T-cell (primary cell): Measurements from ENCODE around the gene ATP5F1C. TPM values are rescaled to one million over a fixed set of nuclear protein-coding genes. Genes with fewer than 3 reads are reported as not detected.
A peak's percentile ranks its signal among the peaks of the same experiment; 100 is the strongest.
"Not testable (repeated sequence)": the region's sequence is repeated elsewhere in the genome, so short reads cannot be mapped to it uniquely, and the experiment has no call there.

Experiments used
- ATAC-seq, 4 experiments: fragments of 200-7000 bp in 3 of 4; fragments of 150-1000 bp in 1 of 4; cut with Tn5 transposase; replicated peaks in 1 of 4; 1 replicate in 3 of 4; 2 replicates in 1 of 4; pipeline ENCODE4 v1.10.0; 2021; ENCODE audit warnings: moderate library complexity in 3 of 4, mild to moderate bottlenecking in 2 of 4, moderate number of reproducible peaks in 1 of 4
- CTCF ChIA-PET, 2 donors: fragments of 300-600 bp; sonication (Branson Sonifier 250); formaldehyde crosslinking; loops; one replicate each; lab custom pipeline; 2022; ENCODE audit warnings: antibody characterized with exemption in 2 of 2; lab: Charles Lee
- POLR2A ChIA-PET, 2 donors: fragments of 300-600 bp; sonication (Branson Sonifier 250); formaldehyde crosslinking; loops; one replicate each; lab custom pipeline; 2022; ENCODE audit warnings: antibody characterized with exemption in 2 of 2; lab: Charles Lee
- DNase-seq, 35 experiments: peaks; one replicate each; pipeline versions ENCODE4 v3.0.0 to v3.0.0-alpha.2; 2013 to 2023
- H3K27ac ChIP-seq: one replicate; pipeline ENCODE4 v1.5.1; 2013; ENCODE audit warnings: low read length
- H3K27me3 ChIP-seq, 2 experiments: replicated peaks in 1 of 2; 1 replicate in 1 of 2; 2 replicates in 1 of 2; pipeline versions ENCODE4 v1.6.1 to v1.7.0; 2013; ENCODE audit warnings: low read length in 1 of 2, mixed read lengths in 1 of 2; ENCODE audit not compliant: control insufficient read depth in 2 of 2, insufficient read depth in 2 of 2; ENCODE audit errors: extremely low read depth in 1 of 2
- H3K36me3 ChIP-seq, 2 donors: 1 replicate in 1 of 2; 2 replicates in 1 of 2; pipeline versions ENCODE4 v1.6.1 to v1.7.0; 2013; ENCODE audit warnings: low read length in 1 of 2; ENCODE audit not compliant: control insufficient read depth in 2 of 2, insufficient read depth in 1 of 2; ENCODE audit errors: extremely low read depth in 1 of 2
- H3K4me1 ChIP-seq, 2 experiments: 1 replicate in 1 of 2; 2 replicates in 1 of 2; pipeline versions ENCODE4 v1.6.1 to v1.7.0; 2013; ENCODE audit warnings: low read length in 2 of 2, mixed read lengths in 1 of 2; ENCODE audit not compliant: insufficient read depth in 2 of 2, control insufficient read depth in 1 of 2; ENCODE audit errors: extremely low read depth in 1 of 2
- H3K4me3 ChIP-seq, 2 donors: 1 replicate in 1 of 2; 2 replicates in 1 of 2; pipeline versions ENCODE4 v1.5.1 to v1.7.0; 2013; ENCODE audit warnings: mild to moderate bottlenecking in 2 of 2, low read length in 1 of 2, moderate library complexity in 1 of 2; ENCODE audit not compliant: control insufficient read depth in 1 of 2; ENCODE audit errors: extremely low read depth in 1 of 2
- H3K9me3 ChIP-seq: 2 replicates; pipeline ENCODE4 v1.7.0; 2013
- H3K27ac Mint-ChIP-seq, 2 donors: one replicate each; pipeline ENCODE4 v1.8.0; 2020 to 2021; ENCODE audit warnings: mild to moderate bottlenecking in 2 of 2, mixed read lengths in 2 of 2
- H3K27me3 Mint-ChIP-seq, 2 donors: one replicate each; pipeline ENCODE4 v1.8.0; 2021 to 2022; ENCODE audit warnings: mixed read lengths in 2 of 2
- H3K36me3 Mint-ChIP-seq: one replicate; pipeline ENCODE4 v1.8.0; 2021; ENCODE audit warnings: mixed read lengths
- H3K4me1 Mint-ChIP-seq, 3 donors: one replicate each; pipeline ENCODE4 v1.8.0; 2020 to 2022; ENCODE audit warnings: mixed read lengths in 3 of 3, mild to moderate bottlenecking in 1 of 3
- H3K4me3 Mint-ChIP-seq, 3 donors: one replicate each; pipeline ENCODE4 v1.8.0; 2020 to 2022; ENCODE audit warnings: mild to moderate bottlenecking in 3 of 3, mixed read lengths in 3 of 3, moderate library complexity in 3 of 3
- H3K9me3 Mint-ChIP-seq, 3 donors: one replicate each; pipeline ENCODE4 v1.8.0; 2020 to 2022; ENCODE audit warnings: mixed read lengths in 3 of 3
- WGBS: methylation state at CpG from one replicate; pipeline ENCODE4 v1.1.5; 2013; ENCODE audit warnings: missing lambda C conversion rate; ENCODE audit not compliant: insufficient coverage; 5-methylcytosine and 5-hydroxymethylcytosine counted together
- total RNA-seq, 35 experiments: library from RNA in 6 of 35; stranded (reverse) in 6 of 35; fragments of 120-200 nt in 1 of 35; gene quantifications; one replicate each; pipeline versions ENCODE4 v1.2.1 to v1.2.4 and lab custom pipeline; 2013 to 2026

Gene ATP5F1C
- total RNA-seq, 5 donors from 2014 or later (not counting 1 experiment from before 2014, with no cell fraction given): 94.4 to 132 (median 111) TPM

- no peak overlapping the region for H3K27ac Mint-ChIP-seq
- CTCF ChIA-PET: no interaction called here
- POLR2A ChIA-PET: interaction anchor here in 1 of 2 donors (0.6 kb wide), 1 partner anchor 23 kb away, joined by 3 read pairs; the partner anchor contains the start of genes ATP5F1C and KIN
- H3K4me3 Mint-ChIP-seq: no peak overlapping the region
- H3K27me3 Mint-ChIP-seq: peaks cover 0 to 2% of the 10 kb centered on the region in 2 donors
- no peaks in the 10 kb centered on the region for H3K9me3 ChIP-seq
- no peak overlapping the region for H3K4me3 ChIP-seq
- H3K36me3 ChIP-seq: peaks cover 1 to 13% of the 10 kb centered on the region in 2 donors
- DNase-seq: no peak
- WGBS: 92% methylated on average over 2 of the region's 5 CpGs
- H3K27ac ChIP-seq: no peak overlapping the region
- H3K36me3 Mint-ChIP-seq: peaks cover 7% of the 10 kb centered on the region
- peaks cover 0 to 5% (median 0%) of the 10 kb centered on the region in 3 donors for H3K4me1 Mint-ChIP-seq
- no peaks in the 10 kb centered on the region for H3K9me3 Mint-ChIP-seq
- H3K4me1 ChIP-seq: no peaks in the 10 kb centered on the region
- ATAC-seq: no peak
- H3K27me3 ChIP-seq: peaks cover 0 to 10% of the 10 kb centered on the region in 2 experiments
Measured at GRCh38 chr10:7811000-7811399, 23.0 kb downstream of the ATP5F1C start.

- H3K27ac Mint-ChIP-seq, H3K4me3 Mint-ChIP-seq, H3K9me3 ChIP-seq, H3K4me1 Mint-ChIP-seq, POLR2A ChIA-PET, H3K9me3 Mint-ChIP-seq, H3K36me3 Mint-ChIP-seq, H3K27ac ChIP-seq, ATAC-seq, H3K36me3 ChIP-seq, H3K27me3 Mint-ChIP-seq, H3K4me1 ChIP-seq, H3K4me3 ChIP-seq, DNase-seq: not testable (repeated sequence)
- 90% methylated on average over 3 of the region's 7 CpGs for WGBS
- peaks cover 0 to 16% of the 10 kb centered on the region in 2 experiments for H3K27me3 ChIP-seq
- CTCF ChIA-PET: interaction anchor here in 1 of 2 donors (0.5 kb wide), 1 partner anchor 98 kb away, joined by 6 read pairs; no protein-coding TSS in a partner anchor
Measured at GRCh38 chr10:7811743-7812142, 23.8 kb downstream of the ATP5F1C start.

GRCh38 chr10:7813481-7813880 lies 25.5 kb downstream of the ATP5F1C start:
- Histone ChIP-seq H3K4me1 (peaks cover 0 to 8% of the 10 kb centered on the region in 2 experiments), H3K27ac (no peak overlapping the region), H3K9me3 (no peaks in the 10 kb centered on the region), H3K36me3 (no peaks in the 10 kb centered on the region), H3K4me3 (no peak overlapping the region), H3K27me3 (peaks cover 0 to 16% of the 10 kb centered on the region in 2 experiments)
- ChIA-PET CTCF (no interaction called here), POLR2A (no interaction called here)
- no peaks in the 10 kb centered on the region for H3K36me3 Mint-ChIP-seq
- H3K27ac Mint-ChIP-seq: no peak overlapping the region
- peaks cover 12 to 20% (median 13%) of the 10 kb centered on the region in 3 donors for H3K4me1 Mint-ChIP-seq
- no peak overlapping the region for H3K4me3 Mint-ChIP-seq
- no peak for ATAC-seq
- no peak for DNase-seq
- no peaks in the 10 kb centered on the region for H3K9me3 Mint-ChIP-seq
- WGBS: 74% methylated on average over 3 of the region's 3 CpGs
- H3K27me3 Mint-ChIP-seq: peaks cover 0 to 2% of the 10 kb centered on the region in 2 donors

- peaks cover 0 to 5% of the 10 kb centered on the region in 2 donors for H3K36me3 ChIP-seq
- H3K4me1 ChIP-seq: peaks cover 9 to 24% of the 10 kb centered on the region in 2 experiments
- H3K9me3 ChIP-seq: no peaks in the 10 kb centered on the region
- H3K27ac Mint-ChIP-seq: peak overlapping the region in 1 of 2 donors; percentile 84
- CTCF ChIA-PET: interaction anchor here (1.0 to 2.4 kb wide), 3 partner anchors 14 to 1462 kb away, joined by 3 to 13 read pairs (median 3); partner anchors contain the start of genes ATP5F1C (in 1 of the 2) and KIN (in 1 of the 2)
- no peaks in the 10 kb centered on the region for H3K9me3 Mint-ChIP-seq
- H3K4me3 Mint-ChIP-seq: peak overlapping the region; percentile 97 to 99 (median 97)
- DNase-seq (peak in 1 of 35 experiments; percentile 3), ATAC-seq (no peak)
- peaks cover 41 to 47% (median 44%) of the 10 kb centered on the region in 3 donors for H3K4me1 Mint-ChIP-seq
- WGBS: 20% methylated on average over 1 of the region's 12 CpGs
- peak overlapping the region; percentile 93 to 97 for H3K4me3 ChIP-seq
- POLR2A ChIA-PET: interaction anchor here (0.6 to 2.0 kb wide), 6 partner anchors 10 to 292 kb away, joined by 3 to 23 read pairs (median 5); partner anchors contain the start of genes ATP5F1C (in 2 of the 2) and KIN (in 2 of the 2)
- peak overlapping the region; percentile 14 for H3K27ac ChIP-seq
- H3K27me3 Mint-ChIP-seq: peaks cover 0 to 2% of the 10 kb centered on the region in 2 donors
- peaks cover 0 to 16% of the 10 kb centered on the region in 2 experiments for H3K27me3 ChIP-seq
- peaks cover 7% of the 10 kb centered on the region for H3K36me3 Mint-ChIP-seq
Measured at GRCh38 chr10:7817576-7817975, 29.6 kb downstream of the ATP5F1C start.

- Histone ChIP-seq H3K9me3 (no peaks in the 10 kb centered on the region), H3K36me3 (peaks cover 0 to 7% of the 10 kb centered on the region in 2 donors), H3K27ac (peak overlapping the region; percentile 14), H3K27me3 (peaks cover 0 to 16% of the 10 kb centered on the region in 2 experiments), H3K4me3 (peak overlapping the region; percentile 93 to 97), H3K4me1 (peaks cover 9 to 24% of the 10 kb centered on the region in 2 experiments)
- Mint-ChIP-seq H3K27me3 (peaks cover 0 to 2% of the 10 kb centered on the region in 2 donors), H3K36me3 (peaks cover 7% of the 10 kb centered on the region), H3K4me3 (peak overlapping the region; percentile 97 to 99 (median 97)), H3K9me3 (no peaks in the 10 kb centered on the region), H3K4me1 (peaks cover 41 to 47% (median 44%) of the 10 kb centered on the region in 3 donors), H3K27ac (peak overlapping the region; percentile 75 to 84)
- DNase-seq (no peak), ATAC-seq (peak in 3 of 4 experiments; percentile 27 to 51 (median 28))
- 1% methylated on average over 10 of the region's 10 CpGs for WGBS
- CTCF ChIA-PET: interaction anchor here (1.0 to 2.4 kb wide), 3 partner anchors 14 to 1462 kb away, joined by 3 to 13 read pairs (median 3); partner anchors contain the start of genes ATP5F1C (in 1 of the 2) and KIN (in 1 of the 2)
- POLR2A ChIA-PET: interaction anchor here (0.6 to 2.0 kb wide), 8 partner anchors 10 to 292 kb away, joined by 3 to 23 read pairs (median 4); partner anchors contain the start of genes ATP5F1C (in 2 of the 2) and KIN (in 2 of the 2)
Measured at GRCh38 chr10:7817984-7818294, 30.0 kb downstream of the ATP5F1C start.

- DNase-seq: peak; percentile 81 to 95 (median 91)
- ChIA-PET CTCF (interaction anchor here (1.0 to 2.4 kb wide), 3 partner anchors 15 to 1461 kb away, joined by 3 to 13 read pairs (median 3); partner anchors contain the start of genes ATP5F1C (in 1 of the 2) and KIN (in 1 of the 2)), POLR2A (interaction anchor here (0.7 to 2.0 kb wide), 5 partner anchors 25 to 31 kb away, joined by 3 to 23 read pairs (median 3); partner anchors contain the start of genes ATP5F1C (in 2 of the 2) and KIN (in 2 of the 2))
- Mint-ChIP-seq H3K9me3 (no peaks in the 10 kb centered on the region), H3K27ac (peak within 1 kb of the TSS; percentile 84 to 89), H3K4me3 (peak within 1 kb of the TSS; percentile 97 to 99 (median 97)), H3K4me1 (peaks cover 43 to 47% (median 44%) of the 10 kb centered on the region in 3 donors), H3K27me3 (peaks cover 0 to 2% of the 10 kb centered on the region in 2 donors), H3K36me3 (peaks cover 7% of the 10 kb centered on the region)
- ATAC-seq: peak; percentile 93 to 95 (median 95)
- peaks cover 0 to 10% of the 10 kb centered on the region in 2 donors for H3K36me3 ChIP-seq
- H3K4me1 ChIP-seq: peaks cover 9 to 24% of the 10 kb centered on the region in 2 experiments
- WGBS: 0% methylated on average over 73 of the region's 77 CpGs
- peak within 1 kb of the TSS; percentile 47 for H3K27ac ChIP-seq
- peak within 1 kb of the TSS; percentile 93 to 97 for H3K4me3 ChIP-seq
- no peaks in the 10 kb centered on the region for H3K9me3 ChIP-seq
- H3K27me3 ChIP-seq: peaks cover 0 to 16% of the 10 kb centered on the region in 2 experiments
Measured at GRCh38 chr10:7818295-7819120, 30.5 kb downstream of the ATP5F1C start, which contains the start of gene TAF3. TAF3 (plus strand) TSS chr10:7818505; CDS start chr10:7818710, 205 bp downstream.
